ENCODE measurements around the gene PARD3B. TPM values are rescaled to one million over a fixed set of nuclear protein-coding genes. Genes with fewer than 3 reads are reported as not detected.

The PARD3B gene
- total and polyA plus RNA-seq, 2 of the 13 experiments (the other 11 are each of a cell fraction or from before 2014, with no cell fraction given): 0.71 to 2.3 TPM

DNA sequence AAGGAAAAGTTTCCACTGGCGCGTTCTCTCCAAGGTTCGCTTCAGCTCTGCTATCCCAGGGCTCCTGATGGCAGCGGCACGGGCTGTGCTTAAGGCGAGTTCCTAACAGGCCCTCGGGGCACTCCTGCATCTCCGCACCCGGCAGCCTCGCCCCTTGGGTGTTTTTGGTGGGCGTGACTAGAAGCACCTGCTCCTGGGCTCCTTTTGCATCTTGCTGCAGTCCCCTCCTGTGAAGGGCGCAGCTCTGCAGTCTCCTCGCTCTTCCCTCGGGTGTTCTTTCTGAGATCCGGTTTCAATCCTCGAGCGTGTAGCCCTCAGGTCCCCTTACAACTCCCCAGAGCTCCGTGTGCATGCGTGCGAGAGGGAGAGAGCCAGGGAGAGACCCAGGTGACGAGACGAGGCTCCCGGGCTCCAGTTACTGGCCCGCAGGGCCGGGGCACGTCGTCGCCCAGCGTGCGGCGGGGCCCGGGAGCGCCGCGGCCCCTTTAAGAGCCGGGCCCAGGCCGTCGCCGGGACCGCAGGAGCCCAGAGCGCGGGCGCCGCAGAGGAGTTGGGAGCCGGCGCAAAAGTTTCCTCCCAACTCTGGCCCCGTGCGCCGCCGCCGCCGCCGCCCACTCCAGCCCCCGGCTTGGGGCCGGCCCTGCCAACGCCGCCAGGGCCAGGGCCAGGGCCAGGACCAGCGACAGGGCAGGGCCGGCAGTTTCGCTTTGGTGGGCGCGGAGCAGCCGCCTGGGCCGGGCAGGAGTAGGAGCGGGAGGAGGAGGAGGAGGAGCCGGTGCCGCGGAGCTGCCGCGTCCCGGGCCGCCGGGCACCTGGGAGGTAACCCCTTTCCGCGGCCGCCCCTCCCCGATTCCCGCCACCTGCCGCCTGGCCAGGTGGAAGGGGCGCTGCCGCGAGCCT lies at the start of gene PARD3B (continued):
- no peak for TF ChIP-seq ARNT2 (CRISPR knock-in tag; IDR thresholded peaks at IDR 0.05; ENCODE audit: low read depth)
- no peak for TF ChIP-seq ZSCAN25 (CRISPR knock-in tag; IDR thresholded peaks at IDR 0.05)
- no peak for TF ChIP-seq ZBTB3 (CRISPR knock-in tag; IDR thresholded peaks at IDR 0.05; ENCODE audit: borderline replicate concordance, low read depth)
- TF ChIP-seq ZMAT3 (CRISPR knock-in tag; conservative IDR thresholded peaks at IDR 0.05): peak; percentile 60; the same call in 1 of the 2 replicates
- no peak for TF ChIP-seq TBP (CRISPR knock-in tag; IDR thresholded peaks at IDR 0.05)
- TF ChIP-seq, protein P1, sequence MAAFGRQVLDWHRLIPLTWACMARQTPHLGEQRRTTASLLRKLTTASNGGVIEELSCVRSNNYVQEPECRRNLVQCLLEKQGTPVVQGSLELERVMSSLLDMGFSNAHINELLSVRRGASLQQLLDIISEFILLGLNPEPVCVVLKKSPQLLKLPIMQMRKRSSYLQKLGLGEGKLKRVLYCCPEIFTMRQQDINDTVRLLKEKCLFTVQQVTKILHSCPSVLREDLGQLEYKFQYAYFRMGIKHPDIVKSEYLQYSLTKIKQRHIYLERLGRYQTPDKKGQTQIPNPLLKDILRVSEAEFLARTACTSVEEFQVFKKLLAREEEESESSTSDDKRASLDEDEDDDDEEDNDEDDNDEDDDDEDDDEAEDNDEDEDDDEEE (CRISPR knock-in tag; IDR thresholded peaks at IDR 0.05): peak; percentile 81; the same call in 1 of the 2 replicates
- TF ChIP-seq ZNF24 (IDR thresholded peaks at IDR 0.05): no peak
- TF ChIP-seq GATA4 (IDR thresholded peaks at IDR 0.05; ENCODE audit: borderline replicate concordance, low read depth): no peak
- no peak for TF ChIP-seq SUZ12 (IDR thresholded peaks at IDR 0.05; ENCODE audit: low read depth, low read length)
- TF ChIP-seq HDAC1 (CRISPR knock-in tag; IDR thresholded peaks at IDR 0.05): peak; percentile 42
- peak; percentile 42; the same call in 1 of the 2 replicates for TF ChIP-seq ZNF34 (CRISPR knock-in tag; IDR thresholded peaks at IDR 0.05; ENCODE audit: borderline replicate concordance)
- TF ChIP-seq ZNF563 (CRISPR knock-in tag; IDR thresholded peaks at IDR 0.05): peak; percentile 91; the same call in 1 of the 2 replicates
- no peak for TF ChIP-seq HMG20A (CRISPR knock-in tag; IDR thresholded peaks at IDR 0.05; ENCODE audit: borderline replicate concordance)
- TF ChIP-seq ZNF292 (CRISPR knock-in tag; IDR thresholded peaks at IDR 0.05; ENCODE audit: borderline replicate concordance, low read depth): no peak
- TF ChIP-seq NFRKB (IDR thresholded peaks at IDR 0.05): no peak
- no peak for TF ChIP-seq ZNF20 (CRISPR knock-in tag; IDR thresholded peaks at IDR 0.05)
- TF ChIP-seq TCF7L2 (IDR thresholded peaks at IDR 0.05; ENCODE audit: low read depth, low read length): no peak
- TF ChIP-seq MAFG (CRISPR knock-in tag; IDR thresholded peaks at IDR 0.05): no peak
- TF ChIP-seq SP4 (CRISPR knock-in tag; IDR thresholded peaks at IDR 0.05): no peak
- TF ChIP-seq CENPT (CRISPR knock-in tag; IDR thresholded peaks at IDR 0.05; ENCODE audit: low read depth): 0 out of 2 replicates have a peak, but pooled peaks have one; percentile 14
- no peak for TF ChIP-seq ZNF570 (CRISPR knock-in tag; IDR thresholded peaks at IDR 0.05; ENCODE audit: borderline replicate concordance)
- TF ChIP-seq SPEN (CRISPR knock-in tag; IDR thresholded peaks at IDR 0.05; ENCODE audit: low read depth): no peak; the same call in none of the 2 replicates
- TF ChIP-seq ZNF160 (CRISPR knock-in tag; IDR thresholded peaks at IDR 0.05): 0 out of 2 replicates have a peak, but pooled peaks have one; percentile 6

Data from HepG2 (cell line).